ENCODE results near the gene INPP1.
"Not testable (repeated sequence)": the region's sequence is repeated elsewhere in the genome, so short reads cannot be mapped to it uniquely, and the experiment has no call there.

INPP1 gene, protein sequence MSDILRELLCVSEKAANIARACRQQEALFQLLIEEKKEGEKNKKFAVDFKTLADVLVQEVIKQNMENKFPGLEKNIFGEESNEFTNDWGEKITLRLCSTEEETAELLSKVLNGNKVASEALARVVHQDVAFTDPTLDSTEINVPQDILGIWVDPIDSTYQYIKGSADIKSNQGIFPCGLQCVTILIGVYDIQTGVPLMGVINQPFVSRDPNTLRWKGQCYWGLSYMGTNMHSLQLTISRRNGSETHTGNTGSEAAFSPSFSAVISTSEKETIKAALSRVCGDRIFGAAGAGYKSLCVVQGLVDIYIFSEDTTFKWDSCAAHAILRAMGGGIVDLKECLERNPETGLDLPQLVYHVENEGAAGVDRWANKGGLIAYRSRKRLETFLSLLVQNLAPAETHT

DNA sequence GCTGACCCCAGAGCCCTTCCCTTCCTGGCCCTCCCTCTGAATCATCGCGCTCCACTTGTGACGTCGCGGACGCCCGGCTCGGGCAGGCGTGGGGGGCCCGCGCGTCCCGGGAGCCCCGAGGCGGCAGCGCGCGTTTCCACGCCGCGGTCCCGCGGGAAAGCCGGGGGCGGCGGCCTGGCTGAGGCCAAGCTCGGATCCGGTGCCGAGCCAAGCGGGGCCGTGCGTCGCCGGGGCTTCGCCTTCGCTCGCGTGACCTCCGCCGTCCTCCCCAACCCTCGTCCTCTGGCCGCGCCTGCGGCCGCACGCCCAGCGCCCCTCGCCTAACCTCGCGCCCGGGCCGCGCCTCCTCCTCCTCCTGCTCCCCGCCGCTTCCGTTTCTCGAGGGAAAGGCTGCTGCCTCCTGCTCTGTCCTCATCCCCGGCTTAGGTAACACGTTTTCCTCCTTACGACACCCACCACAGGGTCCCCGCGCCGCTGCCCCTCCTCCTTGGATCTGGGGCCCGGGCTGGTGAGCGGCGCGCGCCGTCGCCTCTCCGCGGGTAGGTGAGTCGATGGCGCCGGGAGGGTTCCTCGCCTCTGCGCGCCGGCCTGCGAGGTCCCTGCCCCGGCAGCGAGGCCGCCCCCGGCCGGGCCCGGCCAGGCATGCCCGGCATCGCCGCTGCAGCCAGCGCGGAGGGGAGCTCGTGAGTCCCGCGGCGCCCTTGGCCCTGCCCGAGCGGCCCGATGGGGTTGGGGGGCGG lies at the start of gene INPP1:
TSS of gene INPP1 (plus strand) at position 54 of the 740 bp plus-strand sequence. CDS start 16,514 bp downstream, outside the sequence.
- peak; percentile 19 for DNase-seq

DNA sequence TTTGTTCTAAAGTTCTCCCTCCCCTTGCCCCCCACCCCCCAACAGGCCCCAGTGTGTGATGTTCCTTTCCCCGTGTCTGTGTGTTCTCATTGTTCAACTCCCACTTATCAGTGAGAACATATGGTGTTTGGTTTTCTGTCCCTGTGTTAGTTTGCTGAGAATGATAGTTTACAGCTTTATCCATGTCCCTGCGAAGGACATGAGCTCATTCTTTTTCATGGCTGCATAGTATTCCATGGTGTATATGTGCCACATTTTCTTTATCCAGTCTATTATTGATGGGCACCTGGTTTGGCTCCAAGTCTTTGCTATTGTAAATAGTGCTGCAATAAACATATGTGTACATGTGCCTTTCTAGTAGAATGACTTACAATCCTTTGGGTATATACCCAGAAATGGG lies 45.5 kb upstream of the INPP1 start:
- DNase-seq = not testable (repeated sequence)

DNA sequence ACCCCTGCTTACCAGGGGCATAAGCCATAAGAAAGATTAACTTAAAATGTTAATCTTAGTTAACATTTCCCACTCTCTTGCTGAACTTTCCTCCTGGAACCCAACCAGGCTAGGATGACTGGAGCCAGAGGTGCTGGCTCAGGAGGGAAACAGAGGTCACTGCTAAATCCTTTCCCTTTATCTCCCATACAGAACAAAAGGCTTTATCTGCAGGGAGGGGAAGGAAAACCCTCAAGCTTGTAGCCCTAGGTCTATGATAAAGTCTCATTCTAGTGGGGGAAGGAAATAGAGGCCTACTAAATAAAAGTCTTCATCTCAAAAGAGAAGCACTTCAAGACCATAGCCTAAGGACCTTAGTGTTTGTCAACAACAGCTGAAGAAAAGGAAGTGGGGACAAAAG lies 42.4 kb upstream of the INPP1 start:
- DNase-seq = no peak

- DNase-seq = no peak
Measured at GRCh38 chr2:190302052-190302451, 41.3 kb upstream of the INPP1 start.

- DNase-seq = no peak
Measured at GRCh38 chr2:190303647-190304046, 39.7 kb upstream of the INPP1 start.

GRCh38 chr2:190304404-190304803 lies 39.0 kb upstream of the INPP1 start:
- DNase-seq = no peak

GRCh38 chr2:190308031-190308430 lies 35.4 kb upstream of the INPP1 start:
- no peak for DNase-seq

DNA sequence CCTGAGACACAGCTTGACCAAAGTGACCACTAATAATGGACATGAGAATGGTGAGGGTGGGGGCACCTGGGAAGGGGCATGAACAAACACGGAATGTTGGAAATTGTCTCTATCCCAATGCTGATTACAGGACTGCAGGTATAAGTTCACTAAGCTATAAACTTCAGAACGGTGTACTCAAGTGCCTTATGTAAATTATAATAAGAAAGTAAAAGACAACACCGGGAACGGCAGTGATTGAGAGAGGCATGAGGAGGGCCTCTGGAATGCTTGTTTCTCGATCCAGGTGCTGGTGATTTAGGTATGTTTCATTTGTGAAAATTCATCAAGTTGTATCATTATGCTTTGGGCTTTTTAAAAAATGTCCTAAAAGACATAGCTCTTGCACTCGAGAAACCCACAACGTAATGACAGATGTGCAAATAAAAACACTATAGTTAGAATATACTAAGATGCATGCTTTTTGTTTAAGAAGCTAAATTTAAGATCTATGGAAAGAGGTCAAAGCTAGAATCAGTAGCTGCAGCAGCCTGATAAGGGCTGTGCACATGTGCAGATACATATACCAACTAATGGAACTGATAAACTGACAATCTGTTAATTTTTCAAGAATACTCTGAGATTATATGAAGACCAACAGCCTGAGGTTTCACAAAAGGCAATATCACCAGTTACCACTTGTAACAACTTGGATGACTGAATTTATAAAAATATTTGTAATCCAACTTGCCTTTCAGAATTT lies 31.3 kb upstream of the INPP1 start:
- DNase-seq = no peak

DNA sequence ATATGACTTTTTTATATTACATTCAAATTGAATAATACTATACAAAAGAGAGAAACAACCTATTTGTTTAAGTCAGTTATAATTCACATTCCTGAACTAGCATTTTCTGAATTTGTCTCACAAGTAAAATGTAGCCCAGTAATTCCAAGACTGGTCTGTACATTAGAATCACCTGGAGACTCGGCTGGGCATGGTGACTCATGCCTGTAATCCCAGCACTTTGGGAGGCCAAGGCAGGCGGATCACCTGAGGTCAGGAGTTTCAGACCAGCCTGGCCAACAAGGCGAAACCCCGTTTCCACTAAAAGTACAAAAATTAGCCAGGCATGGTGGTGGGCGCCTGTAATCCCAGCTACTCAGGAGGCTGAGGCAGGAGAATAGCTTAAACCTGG lies 30.8 kb upstream of the INPP1 start:
- not testable (repeated sequence) for DNase-seq

- no peak for DNase-seq
Measured at GRCh38 chr2:190313880-190314279, 29.5 kb upstream of the INPP1 start.

DNA sequence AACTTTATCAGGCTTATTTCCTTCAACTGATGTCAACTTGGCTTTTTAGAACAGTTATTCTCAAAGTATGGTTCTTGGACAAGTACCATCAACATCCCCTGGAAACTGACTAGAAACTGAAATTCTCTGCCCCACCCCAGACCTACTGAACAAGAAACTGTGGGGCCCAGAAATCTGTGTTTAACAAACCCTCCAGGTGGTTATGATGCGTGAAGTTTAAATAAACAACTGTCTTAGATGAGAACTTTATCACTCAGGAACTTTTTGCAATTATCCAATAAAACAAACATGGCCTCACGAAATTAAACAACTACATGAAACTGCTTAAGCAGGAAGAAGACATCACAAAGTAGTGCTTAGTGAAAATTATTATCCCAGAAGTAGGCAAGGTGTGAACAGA lies 28.1 kb upstream of the INPP1 start:
- no peak for DNase-seq

GRCh38 chr2:190318514-190318913 lies 24.9 kb upstream of the INPP1 start:
- no peak for DNase-seq

GRCh38 chr2:190318931-190319554 lies 24.3 kb upstream of the INPP1 start:
- peak in 1 of 2 experiments; percentile 1 for DNase-seq

DNA sequence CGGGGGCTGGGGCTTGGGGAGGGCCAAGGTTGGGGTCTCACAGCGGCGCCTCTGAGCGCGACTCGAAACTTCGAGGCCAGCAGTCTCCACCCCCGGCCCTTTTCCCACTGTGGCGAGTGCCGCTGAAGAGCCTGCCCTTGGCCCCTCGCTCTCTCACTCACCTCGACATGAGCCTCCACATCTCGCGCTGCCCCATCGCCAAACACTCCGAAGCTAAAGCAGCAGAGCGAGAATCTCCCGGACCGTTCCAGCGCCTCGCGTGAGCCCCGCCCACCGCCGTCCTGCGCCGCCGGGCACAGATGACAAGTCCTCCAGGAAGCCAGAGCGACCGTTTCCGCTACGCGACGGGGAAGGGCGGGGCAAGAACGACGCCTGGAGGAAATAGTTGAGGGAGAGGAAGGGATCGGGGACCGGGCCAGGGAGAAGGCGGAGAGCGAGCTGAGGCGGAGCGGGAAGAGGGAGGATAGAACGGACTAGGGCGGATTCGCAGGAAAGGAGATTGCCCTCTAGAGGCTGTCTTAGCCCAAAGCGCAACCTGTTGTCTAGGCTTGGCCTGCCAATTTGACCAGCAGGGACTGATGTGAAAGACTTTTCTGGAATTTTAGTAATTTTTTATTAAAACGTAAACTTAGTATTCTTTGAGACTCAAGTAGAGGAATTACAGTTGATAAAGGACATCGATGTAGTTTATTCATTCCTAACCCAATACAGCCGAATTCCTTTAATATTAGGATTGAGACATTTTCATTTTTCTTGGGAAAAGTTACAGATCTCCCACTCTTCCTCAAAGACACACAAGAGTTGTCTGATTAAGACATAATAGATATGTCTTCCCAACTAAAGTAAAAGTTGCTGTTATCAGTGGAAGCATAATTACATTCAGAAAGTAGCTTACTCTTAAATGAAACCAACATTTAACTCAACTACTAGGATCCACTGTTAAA lies 23.6 kb upstream of the INPP1 start, which contains the start of gene HIBCH:
TSS of gene HIBCH (minus strand) at position 272 of the 944 bp plus-strand sequence. CDS start at position 196, 76 bp downstream.
- peak; percentile 77 to 80 for DNase-seq

DNA sequence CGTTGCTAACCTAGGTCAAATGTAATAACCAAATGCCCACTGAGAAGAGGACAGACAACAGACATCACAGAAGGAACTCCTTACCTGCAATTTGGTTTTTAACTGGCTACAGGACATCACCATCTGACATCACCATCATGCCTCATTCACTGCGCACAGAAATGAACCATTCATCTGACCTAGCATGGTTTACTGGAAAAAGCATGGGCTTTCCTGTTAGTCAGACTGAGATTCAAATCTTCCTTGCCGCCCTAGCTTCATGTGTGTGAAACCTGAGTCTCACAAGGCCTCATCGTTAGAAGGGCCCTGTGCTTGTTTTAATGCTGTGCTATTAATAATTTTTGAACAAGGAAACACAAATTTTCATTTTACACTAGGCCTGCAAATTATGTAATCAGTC lies 22.7 kb upstream of the INPP1 start:
- DNase-seq = peak; percentile 12 to 27

DNA sequence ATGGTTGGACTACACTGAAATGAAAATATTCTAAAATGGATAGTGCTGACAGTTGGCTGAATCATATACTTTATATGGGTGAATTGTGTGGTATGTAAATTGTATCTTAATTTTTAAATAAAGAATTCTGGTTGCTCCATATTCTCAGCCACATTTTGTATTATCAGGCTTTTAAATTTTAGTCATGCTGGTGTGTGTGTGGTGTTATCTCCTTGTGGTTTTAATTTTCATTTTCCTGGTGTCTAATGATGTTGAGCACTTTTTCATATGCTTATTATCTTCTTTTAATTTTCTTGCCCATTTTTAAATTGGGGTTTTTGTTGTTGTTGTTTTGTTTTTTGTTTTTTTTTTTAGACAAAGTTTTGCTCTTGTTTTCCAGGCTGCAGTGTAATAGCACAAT lies 20.0 kb upstream of the INPP1 start:
- DNase-seq = no peak

- DNase-seq = no peak
Measured at GRCh38 chr2:190325588-190325987, 17.8 kb upstream of the INPP1 start.

- DNase-seq = no peak
Measured at GRCh38 chr2:190327867-190328572, 15.4 kb upstream of the INPP1 start.

DNA sequence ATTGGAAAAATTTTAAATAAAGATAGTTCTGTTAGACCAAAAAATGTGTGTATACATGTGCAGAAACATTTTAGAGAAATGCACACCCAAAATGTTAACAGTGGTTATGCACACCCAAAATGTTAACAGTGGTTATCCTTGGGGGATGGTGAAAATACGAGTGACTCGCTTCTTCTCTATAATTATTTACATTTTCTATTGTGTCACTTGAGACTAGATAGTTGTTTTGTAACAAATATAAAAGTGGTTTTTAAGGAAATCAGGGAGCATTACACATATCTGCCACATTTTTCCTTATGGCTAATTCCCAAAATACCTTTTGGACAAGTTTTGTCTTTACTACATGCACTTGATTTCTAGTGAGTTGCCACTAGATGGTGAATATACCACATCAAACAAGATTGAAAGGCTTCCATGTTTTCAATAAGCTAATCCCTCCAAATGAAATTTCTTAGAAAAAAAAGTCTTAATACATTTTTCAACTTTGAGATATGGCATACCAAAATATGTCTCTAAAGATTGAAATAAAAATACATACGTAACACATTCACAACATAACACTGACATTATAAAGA lies 14.7 kb upstream of the INPP1 start:
- no peak for DNase-seq

DNA sequence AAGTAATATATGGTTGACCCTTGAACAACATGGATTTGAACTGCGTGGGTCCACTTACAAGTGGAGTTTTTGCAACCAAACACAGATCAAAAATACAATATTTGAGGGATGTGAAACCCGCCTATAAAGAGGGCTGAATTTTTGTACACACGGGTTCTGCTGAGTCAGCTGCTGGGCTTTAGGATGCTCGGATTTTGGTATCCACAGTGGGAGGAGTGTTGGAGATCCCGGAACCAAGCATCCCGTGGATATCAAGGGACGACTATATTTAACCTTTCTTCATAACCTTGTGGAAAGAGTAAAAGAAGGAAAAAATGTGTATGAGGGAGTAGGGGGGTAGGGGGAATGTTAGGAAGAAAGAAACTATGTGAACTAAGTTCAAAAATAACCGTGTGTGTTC lies 10.0 kb upstream of the INPP1 start:
- DNase-seq = no peak

DNA sequence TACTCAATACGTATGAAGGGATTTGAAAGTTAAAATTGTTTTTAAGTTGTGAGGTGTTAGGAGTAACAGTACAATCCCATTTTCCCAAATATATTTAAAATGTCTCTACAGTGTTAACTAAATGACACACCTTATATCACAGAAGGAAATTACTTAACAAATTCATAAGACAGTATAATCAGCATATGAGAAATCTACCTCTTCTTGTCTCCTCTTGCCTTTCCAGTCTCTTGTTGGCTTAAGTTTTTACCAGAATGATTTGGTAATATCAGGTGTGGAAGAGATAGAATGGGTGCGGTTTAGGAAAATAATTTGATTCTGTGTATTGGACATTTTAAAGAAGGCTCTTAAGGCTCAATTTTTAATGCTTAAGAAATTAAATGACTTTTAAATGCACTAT lies 9.5 kb upstream of the INPP1 start:
- DNase-seq = no peak

Data from activated CD4-positive, alpha-beta T cell treated with anti-CD3 and anti-CD28 coated beads, Interleukin-2, amount 50 U/mL, for 4 hours (primary cell).